ENCODE results near the gene SUB1.

- no peak for TF ChIP-seq CTCF (IDR thresholded peaks at IDR 0.05)
- no peak for TF ChIP-seq POLR2AphosphoS5 (IDR thresholded peaks at IDR 0.05; ENCODE audit: low read depth, low read length)
- no peak for TF ChIP-seq TCF7L2 (IDR thresholded peaks at IDR 0.05; ENCODE audit: low read depth, low read length)
Observed at GRCh38 chr5:32587067-32587551, 1.8 kb downstream of the SUB1 start.
